HG03432 (cell line): ENCODE data around the gene TSHZ1.
"Not testable (repeated sequence)": the region's sequence is repeated elsewhere in the genome, so short reads cannot be mapped to it uniquely, and the experiment has no call there.

Experiments
- ATAC-seq: cut with Tn5 transposase; IDR thresholded peaks from one replicate; pipeline ENCODE4 v1.9.1; 2021; ENCODE audit warnings: mild to moderate bottlenecking, moderate library complexity; ENCODE audit not compliant: unreplicated experiment

TSHZ1 gene

DNA sequence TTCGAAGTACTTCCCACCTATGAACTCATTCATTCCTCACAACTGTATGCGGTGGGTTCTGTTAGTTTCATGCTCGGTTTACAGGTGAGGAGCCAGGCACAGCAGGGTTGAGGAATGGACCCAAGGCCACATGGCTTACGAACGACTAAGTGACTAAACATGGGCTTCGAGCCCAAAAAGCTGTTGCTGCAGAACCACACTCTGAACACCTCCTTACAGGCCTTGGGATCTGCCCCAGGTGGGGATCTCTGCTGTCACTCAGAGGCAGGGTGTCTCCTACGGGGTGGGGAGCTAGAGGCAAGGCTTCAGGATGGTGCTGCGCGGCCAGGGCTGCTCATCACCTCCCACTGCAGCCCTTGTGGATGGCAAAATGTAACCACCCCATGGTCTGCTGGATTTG, 80.9 kb downstream of the TSHZ1 start:
- no peak for ATAC-seq

DNA sequence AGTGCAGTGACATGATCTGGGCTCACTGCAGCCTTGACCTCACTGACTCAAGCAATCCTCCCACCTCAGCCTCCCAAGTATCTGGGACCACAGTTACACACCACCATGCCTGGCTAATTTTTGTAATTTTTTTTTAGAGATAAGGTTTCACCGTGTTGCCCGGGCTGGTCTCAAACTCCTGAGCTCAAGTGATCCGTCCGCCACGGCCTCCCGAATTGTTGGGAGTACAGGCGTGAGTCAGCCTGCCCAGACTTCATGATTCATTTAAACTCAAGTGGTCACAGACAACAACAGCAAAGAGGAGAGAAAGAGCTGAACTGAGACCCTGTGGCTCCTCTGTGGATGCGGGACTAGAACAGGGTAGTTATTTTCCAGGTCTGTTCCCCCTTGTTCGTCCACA, 83.0 kb downstream of the TSHZ1 start:
- no peak for ATAC-seq

DNA sequence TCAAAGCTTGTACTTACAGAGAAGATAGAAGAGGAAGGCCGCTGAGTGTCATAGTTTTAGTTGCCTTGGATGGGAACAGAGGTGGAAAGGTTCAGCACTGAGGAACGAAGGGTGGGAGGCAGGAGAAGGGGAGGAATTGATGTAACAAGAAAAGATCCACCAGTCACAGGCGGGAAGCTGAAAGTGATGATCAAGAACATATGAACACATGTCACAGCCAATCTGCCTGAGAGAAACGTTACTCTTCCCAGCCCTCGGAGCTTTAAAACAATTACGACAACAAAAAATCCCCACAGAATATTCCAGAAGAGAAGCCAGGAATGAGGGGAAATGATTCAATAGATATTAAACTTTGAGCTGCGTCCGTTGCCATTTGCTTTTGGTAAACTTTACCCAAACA, 87.1 kb downstream of the TSHZ1 start:
- ATAC-seq, result no peak

DNA sequence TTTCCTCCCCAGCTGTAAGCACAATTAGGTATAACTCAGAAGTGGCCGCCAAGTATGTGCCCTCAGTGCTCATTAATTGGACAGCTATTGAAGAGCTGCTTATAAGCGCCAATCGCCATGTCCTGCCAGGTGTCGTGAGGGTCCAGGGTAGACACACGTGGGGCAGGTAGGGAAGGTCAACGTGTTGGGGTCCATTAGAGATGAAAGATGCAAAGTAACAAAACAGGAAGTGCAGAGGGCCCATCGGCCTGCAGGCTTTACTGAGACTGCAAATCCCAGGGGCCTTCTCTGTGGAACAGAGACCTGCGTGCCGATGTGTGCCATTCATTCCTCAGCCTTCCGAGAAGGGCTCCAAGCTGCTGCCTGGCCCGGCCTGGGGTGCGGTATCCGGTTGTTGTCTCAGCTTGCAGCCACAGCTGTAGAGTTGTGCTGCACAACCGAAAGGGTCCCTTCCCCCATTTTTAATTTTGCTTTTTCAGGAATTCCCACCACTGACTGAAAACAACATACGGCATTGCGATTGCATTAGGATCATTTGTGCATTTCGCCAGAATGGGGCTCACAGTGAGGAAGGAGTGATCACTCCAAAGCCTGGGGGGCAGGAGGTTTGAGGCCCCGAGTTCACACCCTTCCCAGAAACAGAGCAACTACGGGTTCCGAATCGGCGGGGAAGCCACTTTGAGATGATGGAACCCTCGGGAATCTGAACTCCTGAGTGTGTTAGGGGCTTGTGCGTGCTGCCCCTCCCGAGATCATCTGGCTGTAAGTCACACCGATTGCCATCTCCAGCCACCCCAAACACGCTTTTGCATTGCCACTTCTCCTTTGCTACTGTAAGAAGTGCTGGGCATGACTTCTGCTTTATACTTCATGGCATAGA, 94.3 kb downstream of the TSHZ1 start:
- ATAC-seq, result no peak

DNA sequence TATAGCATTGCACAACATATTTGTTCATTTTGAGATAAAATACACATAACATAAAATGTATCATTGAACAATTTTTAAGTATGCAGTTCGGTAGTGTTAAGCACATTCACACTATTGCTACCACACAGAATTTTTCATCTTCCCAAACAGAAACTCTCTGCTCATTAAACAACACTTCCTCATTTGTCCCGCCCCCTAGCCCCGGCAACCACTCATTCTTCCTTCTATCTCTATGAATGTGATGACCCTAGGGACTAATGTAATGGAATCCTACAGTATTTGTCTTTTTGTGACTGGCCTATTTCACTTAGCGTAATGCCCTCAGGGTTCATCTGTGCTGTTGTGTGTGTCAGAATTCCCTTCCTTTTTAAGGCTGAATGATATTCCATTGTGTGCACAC, 95.4 kb downstream of the TSHZ1 start:
- ATAC-seq, result no peak

DNA sequence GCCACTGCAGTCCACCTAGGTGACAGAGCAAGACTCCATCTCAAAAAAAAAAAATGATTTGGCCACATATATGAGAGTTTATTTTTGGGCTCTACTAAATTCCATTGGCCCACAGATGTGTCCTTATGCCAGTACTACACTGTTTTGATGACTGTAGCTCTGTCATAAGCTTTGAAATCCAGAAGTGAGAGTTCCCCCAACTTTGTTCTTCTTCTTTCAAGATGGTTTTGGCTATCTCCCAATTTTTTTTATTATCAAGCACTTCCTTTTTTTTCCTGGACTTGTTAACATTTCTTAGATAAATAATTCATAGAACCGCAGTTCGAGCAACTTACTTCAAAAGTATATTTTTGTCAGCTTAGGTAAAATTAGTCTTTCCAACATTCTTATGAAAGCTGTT, 96.9 kb downstream of the TSHZ1 start:
- ATAC-seq, result no peak

DNA sequence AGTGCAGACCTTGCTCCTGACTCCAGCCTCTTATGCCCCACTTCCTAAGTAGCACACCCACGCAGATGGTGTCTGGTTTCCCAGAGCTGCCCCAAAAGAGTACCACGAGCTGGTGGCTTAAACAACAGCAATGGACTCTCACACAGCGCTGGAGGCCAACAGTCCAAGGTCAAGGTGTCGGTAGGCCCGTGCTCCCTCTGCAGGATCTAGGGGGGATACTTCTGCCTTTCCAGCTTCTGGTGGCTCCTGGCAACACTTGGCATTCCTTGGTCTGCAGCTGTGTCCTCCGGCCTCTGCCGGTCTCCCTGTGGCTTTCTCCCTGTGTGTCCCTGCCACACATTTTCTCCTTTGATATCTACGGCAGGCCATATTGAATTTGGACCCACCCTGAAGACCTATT, 99.0 kb downstream of the TSHZ1 start:
- no peak for ATAC-seq

DNA sequence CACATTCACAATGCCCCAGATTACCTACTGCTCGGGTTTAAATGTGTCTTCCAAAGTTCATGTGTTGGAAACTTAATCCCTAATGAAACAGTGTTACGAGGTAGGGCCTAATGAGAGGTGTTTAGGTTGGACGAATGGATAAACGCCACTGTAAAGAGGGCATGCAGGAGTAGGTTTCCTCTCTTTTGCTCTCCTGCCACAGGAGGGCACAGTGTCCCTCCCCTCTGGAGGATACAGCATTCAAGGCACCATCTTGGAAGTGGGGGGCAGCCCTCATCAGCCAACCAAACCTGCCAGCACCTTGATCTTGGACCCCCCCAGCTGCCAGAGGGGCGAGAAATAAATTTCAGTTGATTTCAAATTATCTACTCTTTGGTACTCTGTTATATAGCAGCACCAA, 103.5 kb downstream of the TSHZ1 start:
- no peak for ATAC-seq

DNA sequence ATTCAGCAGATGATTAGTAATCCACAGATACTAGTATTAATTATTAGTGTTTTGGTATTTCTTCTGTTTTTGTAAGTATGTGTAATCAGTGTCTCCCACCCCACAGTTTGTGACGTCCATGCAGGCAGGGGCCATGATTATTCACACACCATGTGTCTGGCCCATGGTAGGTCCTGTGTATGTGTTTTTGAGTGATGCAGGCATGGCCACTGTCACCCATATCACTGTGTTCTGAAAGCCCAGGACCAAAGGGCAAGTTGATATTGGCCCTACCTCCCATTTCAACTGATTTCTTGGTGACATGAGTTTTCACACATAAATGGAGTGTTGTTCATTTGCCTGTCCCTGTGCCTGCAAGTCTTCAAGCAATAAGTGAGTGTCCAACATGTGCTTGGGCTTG, 104.0 kb downstream of the TSHZ1 start:
- ATAC-seq, result no peak

DNA sequence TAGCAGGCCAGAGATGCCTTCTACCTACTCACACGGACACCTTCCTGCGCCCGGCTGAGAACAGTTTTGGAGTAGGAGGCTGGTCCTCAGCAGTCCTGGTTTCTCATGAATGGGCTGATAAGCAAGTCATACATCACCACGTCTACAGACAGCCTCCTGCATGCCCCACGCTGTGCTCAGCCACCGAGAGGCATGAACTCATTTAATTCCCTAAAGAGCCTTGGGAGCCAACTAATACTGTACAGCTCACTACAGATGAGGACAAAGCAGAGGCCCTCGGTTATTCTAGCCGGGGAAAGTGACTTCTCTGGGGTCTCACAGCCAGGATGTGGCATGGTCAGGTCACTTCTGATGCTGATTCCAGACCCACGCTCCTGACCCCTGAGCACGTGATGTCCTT, 105.6 kb downstream of the TSHZ1 start:
- ATAC-seq, result no peak

DNA sequence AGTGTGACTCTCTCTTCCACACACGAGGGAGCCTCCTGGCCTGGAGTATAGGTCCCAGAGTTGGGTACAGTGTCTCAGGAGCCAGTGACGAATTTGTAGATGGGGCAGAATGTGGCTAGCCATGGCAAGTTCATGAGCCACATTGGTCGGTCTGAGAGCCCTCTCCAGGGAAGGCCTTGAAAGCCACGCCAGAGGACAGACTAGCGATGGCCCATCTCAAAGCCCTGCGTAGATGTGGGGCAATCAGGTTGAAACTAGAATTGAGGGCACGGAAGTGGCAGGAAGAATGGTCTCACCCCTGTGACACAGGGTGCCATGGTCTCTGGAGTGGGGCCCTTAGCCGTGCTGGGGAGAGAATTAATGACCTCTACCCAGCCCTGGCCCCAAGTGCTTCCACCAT, 106.2 kb downstream of the TSHZ1 start:
- ATAC-seq, result no peak

DNA sequence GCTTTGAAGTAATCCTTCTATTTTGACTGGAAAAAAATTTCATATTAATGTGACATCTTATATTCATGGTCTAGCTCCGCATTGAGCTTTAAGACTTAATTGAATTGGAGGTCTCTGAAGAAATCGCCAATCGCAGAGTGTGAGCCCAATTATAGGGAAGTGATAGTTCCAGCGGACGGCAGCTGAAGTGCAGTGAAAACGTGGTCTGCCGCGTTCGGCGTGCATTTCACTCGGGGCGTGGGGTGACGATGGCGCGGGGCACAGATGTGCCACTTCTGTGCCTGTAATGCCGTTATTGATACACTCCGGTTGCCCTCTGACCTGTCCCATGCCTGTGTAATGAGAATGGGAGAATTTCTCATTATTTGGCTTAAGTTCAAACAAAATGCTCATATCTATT, 106.7 kb downstream of the TSHZ1 start:
- ATAC-seq, result no peak

DNA sequence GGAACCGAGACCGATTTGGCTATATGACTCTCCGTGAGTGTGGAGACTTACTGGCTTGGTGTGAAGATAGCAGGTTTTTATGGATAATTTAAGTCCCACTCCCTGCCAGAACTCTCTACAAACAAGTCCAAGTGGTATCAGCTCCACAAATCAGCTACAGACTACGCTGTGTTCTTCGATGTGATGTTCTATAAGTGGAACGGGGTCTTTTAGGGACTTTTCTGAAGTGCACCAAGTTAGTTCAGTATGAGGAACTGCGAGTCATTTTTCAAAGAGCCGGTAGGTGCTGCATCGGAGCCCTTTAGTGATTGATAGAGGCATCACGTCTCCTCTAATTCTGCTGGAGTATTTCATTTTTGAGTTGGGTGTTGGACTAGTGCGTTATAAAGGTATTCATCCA, 107.1 kb downstream of the TSHZ1 start:
- no peak for ATAC-seq

DNA sequence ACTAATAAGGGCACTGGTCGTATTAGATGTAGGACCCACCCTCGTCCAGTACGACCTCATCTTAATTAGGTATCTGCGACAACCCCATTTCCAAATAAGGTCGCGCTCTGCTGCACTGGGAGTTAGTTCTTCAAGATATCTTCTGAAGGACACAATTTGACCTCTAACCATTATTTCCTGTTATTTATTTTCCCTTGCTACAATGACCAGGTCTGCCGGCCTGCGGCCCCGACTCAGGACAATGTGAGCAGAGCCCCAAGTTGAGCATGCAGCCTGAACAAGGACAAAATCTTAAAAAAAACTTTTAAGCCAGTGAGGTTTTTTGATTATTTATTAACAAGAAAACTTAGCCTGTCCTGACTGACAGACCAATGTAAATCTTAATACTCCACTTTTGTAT, 109.3 kb downstream of the TSHZ1 start:
- ATAC-seq, result no peak

DNA sequence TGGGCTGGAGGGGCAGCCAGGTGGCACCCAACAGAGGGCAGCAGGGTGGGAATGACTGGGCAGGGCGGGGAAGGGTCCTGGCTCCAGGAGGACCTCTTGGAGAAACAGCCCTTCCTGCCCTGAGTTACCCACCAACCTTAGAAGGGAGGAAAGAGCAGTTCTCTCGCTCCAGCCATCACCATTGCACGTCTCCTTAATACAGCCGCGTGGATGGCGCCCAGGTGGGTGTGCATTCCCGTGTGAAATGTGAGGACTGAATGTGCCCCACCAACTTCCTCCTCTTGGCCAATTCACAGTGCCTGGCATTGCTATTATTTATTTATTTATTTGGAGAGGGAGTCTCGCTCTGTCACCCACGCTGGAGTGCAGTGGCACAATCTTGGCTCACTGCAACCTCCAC, 109.9 kb downstream of the TSHZ1 start:
- no peak for ATAC-seq

DNA sequence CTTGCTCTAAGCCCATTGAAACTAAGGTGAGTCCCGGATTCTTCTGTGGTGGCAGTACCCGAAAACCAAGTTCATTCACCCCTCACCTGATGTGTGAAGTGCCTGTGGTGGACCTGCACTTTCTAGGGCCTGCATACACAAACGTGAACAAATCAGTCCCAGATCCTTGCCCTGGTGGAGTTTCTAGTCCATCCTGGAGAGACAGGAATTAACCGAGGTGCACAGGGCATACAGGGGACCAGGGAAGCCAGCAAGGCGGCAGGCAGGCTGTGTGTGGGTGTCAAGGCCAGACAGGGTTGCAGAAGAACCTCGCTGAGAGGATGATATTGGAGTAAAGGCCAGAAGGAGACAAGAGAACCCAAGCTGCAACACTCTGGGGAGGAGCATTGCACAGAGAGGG, 110.8 kb downstream of the TSHZ1 start:
- ATAC-seq, result no peak

DNA sequence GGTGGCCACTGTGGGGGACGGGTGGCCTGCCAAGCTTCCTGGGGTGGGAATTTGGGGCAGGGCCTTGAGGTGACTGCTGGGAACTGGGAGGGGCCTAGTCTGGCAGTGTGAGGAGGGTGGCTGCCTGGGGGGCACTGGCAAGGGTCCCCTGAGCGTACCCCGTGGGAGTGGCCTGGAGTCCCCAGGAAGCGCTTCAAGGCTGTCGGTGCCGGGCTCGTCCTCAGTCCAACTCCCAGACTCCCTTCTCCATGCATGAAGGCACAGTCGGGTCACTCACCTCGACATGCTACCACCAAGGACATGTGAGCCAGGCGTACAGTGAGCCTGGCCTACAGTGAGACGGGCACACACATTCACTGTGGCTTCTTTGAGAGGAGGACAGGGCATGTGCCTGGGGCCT, 111.6 kb downstream of the TSHZ1 start:
- no peak for ATAC-seq

DNA sequence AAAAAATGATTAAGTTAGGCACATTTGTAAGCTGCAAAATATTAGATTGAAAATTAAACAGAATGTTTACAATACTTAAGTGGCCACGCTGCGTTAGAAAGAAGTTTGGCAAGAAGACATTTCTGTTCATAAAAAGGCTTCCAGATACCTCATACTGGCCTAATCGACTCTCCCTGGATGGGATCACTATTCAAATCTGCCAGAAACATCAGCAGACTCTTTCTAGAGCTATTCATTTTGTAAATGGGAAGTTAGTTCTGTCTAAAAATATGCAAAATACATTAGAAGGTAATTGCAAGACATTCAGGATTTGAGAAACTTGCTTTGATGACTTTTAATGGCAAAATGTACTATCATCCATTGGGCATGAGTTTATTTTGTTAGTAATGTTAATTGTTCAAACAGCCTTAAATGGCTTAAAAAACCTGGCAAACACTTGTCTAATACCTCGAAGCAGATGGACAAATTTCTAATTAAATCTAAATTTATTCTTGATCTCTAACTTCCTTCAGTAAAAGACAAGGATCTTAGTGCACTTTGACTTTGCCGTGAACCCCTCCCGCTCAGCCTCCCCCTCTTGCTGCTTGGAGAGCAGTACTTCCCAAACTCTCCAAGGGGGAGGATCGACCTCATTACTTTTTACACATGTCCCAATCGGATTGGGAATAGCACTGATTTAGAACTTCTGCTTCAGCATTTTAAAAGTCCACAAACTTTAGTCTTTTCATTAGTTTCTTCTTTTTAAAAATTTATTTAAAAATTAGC, 113.4 kb downstream of the TSHZ1 start:
- no peak for ATAC-seq

DNA sequence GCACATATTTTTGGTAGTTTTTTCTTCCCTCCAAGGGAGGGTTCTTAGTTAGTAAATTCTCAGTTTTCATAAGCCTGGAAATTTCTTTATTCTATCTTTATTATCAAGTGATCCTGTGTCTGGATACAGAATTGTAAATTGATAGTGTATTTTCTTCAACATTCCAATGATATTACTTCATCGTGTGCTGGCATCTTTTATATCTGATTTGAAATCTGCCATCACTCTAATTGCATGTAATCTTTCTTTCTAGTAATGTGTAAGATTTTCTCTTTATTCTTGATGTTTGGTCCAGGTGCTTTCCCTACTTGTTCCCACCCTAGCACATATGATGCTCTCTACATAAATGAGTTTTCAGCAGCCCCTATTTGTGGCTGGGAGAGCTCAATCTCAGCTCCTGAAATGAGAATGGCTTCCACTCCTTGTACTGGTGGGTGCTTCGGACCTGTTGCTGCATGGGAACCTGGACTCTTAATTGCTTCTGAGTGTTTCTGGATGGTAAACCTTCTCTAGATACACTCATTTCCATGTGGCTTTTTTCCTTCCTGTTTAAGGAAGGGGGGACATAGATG, 114.2 kb downstream of the TSHZ1 start:
- ATAC-seq, result no peak

DNA sequence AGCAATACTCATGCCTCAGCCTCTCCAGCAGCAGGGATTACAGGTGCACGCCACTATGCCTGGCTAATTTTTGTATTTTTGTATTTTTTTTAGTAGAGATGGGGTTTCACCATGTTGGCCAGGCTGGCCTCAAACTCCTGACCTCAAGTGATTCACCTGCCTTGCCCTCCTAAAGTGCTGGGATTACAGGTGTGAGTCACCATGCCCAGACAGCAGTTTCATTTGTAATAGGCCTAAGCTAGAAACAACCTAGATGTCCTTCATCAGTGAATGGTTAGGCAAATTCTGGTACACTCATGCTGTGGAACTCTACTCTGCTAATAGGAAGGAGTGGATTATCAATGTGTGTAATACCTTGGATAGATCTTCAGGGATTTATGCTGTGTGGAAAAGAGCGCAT, 119.2 kb downstream of the TSHZ1 start:
- ATAC-seq, result not testable (repeated sequence)

DNA sequence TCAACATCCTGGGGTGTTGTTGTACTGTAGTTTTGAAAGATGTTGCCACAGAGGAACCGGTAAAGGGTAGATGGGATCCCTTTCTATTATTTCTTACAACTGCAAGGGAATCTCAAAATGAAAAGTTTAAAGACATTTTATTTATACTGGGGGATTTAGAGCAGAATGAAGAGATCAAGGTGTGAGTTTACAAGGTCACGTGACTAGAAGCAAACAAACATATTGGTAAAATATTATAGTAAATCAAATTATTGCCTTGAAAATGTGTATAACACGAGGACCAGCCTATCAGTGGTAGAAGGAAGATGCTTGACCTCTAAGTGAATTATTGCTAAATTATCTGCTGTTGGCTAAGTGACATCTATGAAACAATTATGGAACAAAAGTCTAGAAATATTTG, 119.7 kb downstream of the TSHZ1 start:
- ATAC-seq, result no peak

DNA sequence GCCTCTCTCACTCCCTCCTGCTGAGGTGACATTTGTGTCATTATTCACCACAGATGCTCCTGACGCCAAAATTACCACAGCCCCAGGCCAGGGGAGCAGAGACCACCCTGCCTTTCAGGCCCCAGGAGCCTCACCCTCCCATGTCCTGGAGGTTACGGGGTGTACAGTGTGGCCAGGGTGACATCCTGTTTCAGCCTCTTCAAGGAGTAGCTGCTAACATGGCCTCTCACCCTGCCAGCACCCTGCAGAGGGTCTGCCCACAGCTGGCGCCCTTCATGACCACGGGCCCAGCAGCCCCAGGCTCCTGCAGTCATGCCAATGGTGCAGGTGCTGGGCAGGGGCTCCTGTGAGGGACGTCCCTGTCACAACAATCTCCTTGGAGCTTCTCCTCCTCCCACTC, 124.3 kb downstream of the TSHZ1 start:
- ATAC-seq, result no peak
